Ovary (tissue), 1 donor: ENCODE data around the gene RFX4.

Experiments
- EP300 ChIP-seq: sonication (generic); formaldehyde crosslinking; IDR thresholded peaks from one replicate; pipeline ENCODE4 v1.6.1; 2017; ENCODE audit warnings: antibody characterized with exemption
- POLR2A ChIP-seq: fragments of 450-650 bp; IDR thresholded peaks from one replicate; pipeline ENCODE4 v1.6.1; 2017; ENCODE audit warnings: antibody characterized with exemption, mild to moderate bottlenecking, moderate library complexity

GRCh38 chr12:106757623-106758348 lies 175.0 kb downstream of the RFX4 start:
- TF ChIP-seq EP300 = no peak
- no peak for TF ChIP-seq POLR2A
